K562 (cell line): Measurements from ENCODE around the gene SERPINA7. TPM values are rescaled to one million over a fixed set of nuclear protein-coding genes. Genes with fewer than 3 reads are reported as not detected.

Source experiments
- ATAC-seq: fragments of 200-7000 bp; cut with Tn5 transposase; 3 replicates; pipeline ENCODE4 v1.9.1; 2020; ENCODE audit warnings: moderate library complexity
- BruUV-seq: library from RNA; stranded (reverse); fragments of 400-500 nt; replicated peaks from 2 replicates; lab custom pipeline; 2021; lab: Mats Ljungman, UMichigan
- CTCF ChIA-PET: fragments of 300-600 bp; formaldehyde crosslinking; extraction: SDS; loops from one replicate; lab custom pipeline; 2021; ENCODE audit warnings: low intra/inter-chr PET ratio; lab: Yijun Ruan, JAX
- POLR2A ChIA-PET: fragments of 300-600, 350-650 bp; sonication (Branson Sonifier 250); formaldehyde crosslinking; extraction: SDS; loops from one replicate; lab custom pipeline; 2021; ENCODE audit warnings: antibody characterized with exemption, inconsistent platforms; lab: Yijun Ruan, JAX
- DNase-seq, 4 experiments: peaks; one replicate each; pipeline versions ENCODE4 v3.0.0 to v3.0.0-alpha.2; 2011 to 2018; ENCODE audit warnings: low spot score in 3 of 4, mixed read lengths in 3 of 4; ENCODE audit errors: extremely low read depth in 1 of 4
- FAIRE-seq: peaks from 2 replicates; lab custom pipeline; 2011; peaks lifted over from hg19 to GRCh38; lab: Jason Lieb, UNC
- H2AFZ ChIP-seq: 2 replicates; pipeline ENCODE4 v1.6.0; 2011; ENCODE audit warnings: low read depth, low read length, control low read depth, inconsistent platforms
- H3K27ac ChIP-seq: fragments of 200-600 bp; 3 replicates; pipeline ENCODE4 v1.8.0; 2011; ENCODE audit warnings: low read depth, mild to moderate bottlenecking, control low read depth, inconsistent platforms, low read length, moderate library complexity, mixed read lengths; ENCODE audit errors: extremely low read depth
- H3K27me3 ChIP-seq, 2 experiments: fragments of 300-600 bp in 1 of 2; 2 replicates in 1 of 2; 3 replicates in 1 of 2; pipeline versions ENCODE4 v1.6.0 to v1.8.0; 2011; ENCODE audit warnings: inconsistent platforms in 2 of 2, low read length in 2 of 2, mild to moderate bottlenecking in 1 of 2, mixed read lengths in 1 of 2, moderate library complexity in 1 of 2; ENCODE audit not compliant: control insufficient read depth in 2 of 2, insufficient read depth in 2 of 2
- H3K36me3 ChIP-seq: fragments of 300-600 bp; 3 replicates; pipeline ENCODE4 v1.8.0; 2011; ENCODE audit warnings: mild to moderate bottlenecking, low read length, inconsistent platforms; ENCODE audit not compliant: control insufficient read depth, insufficient read depth
- H3K4me1 ChIP-seq, 2 experiments: fragments of 200-600 bp in 1 of 2; replicated peaks in 1 of 2; 2 replicates in 1 of 2; 3 replicates in 1 of 2; pipeline versions ENCODE4 v1.5.1 to v1.8.0; 2011; ENCODE audit warnings: inconsistent platforms in 2 of 2, low read length in 2 of 2, mild to moderate bottlenecking in 1 of 2, mixed read lengths in 1 of 2, moderate library complexity in 1 of 2; ENCODE audit not compliant: control insufficient read depth in 2 of 2, insufficient read depth in 2 of 2
- H3K4me2 ChIP-seq: 2 replicates; pipeline ENCODE4 v1.6.1; 2011; ENCODE audit warnings: low read length, control low read depth, inconsistent platforms, mixed read lengths; ENCODE audit not compliant: insufficient read depth
- H3K4me3 ChIP-seq: fragments of 200-600 bp; sonication (generic), shearing (Covaris generic); 2 replicates; pipeline ENCODE4 v1.5.1; 2016; ENCODE audit warnings: control low read depth, inconsistent platforms
- H3K79me2 ChIP-seq: fragments of 200-600 bp; 3 replicates; pipeline ENCODE4 v1.8.0; 2011; ENCODE audit warnings: low read length, inconsistent platforms; ENCODE audit not compliant: control insufficient read depth, insufficient read depth
- H3K9ac ChIP-seq, 2 experiments: 2 replicates each; pipeline versions ENCODE4 v1.6.0 to v1.6.1; 2011; ENCODE audit warnings: low read depth in 2 of 2, low read length in 2 of 2, control low read depth in 1 of 2, inconsistent platforms in 1 of 2, mild to moderate bottlenecking in 1 of 2, mixed read lengths in 1 of 2; ENCODE audit not compliant: insufficient read depth in 1 of 2
- H3K9me1 ChIP-seq: one replicate; pipeline ENCODE4 v1.6.0; 2011; ENCODE audit warnings: inconsistent platforms, mild to moderate bottlenecking, low read length, moderate library complexity; ENCODE audit not compliant: control insufficient read depth, insufficient read depth
- H3K9me3 ChIP-seq: replicated peaks from 2 replicates; pipeline ENCODE4 v1.5.1; 2011; ENCODE audit warnings: low read depth, low read length, inconsistent platforms; ENCODE audit not compliant: control insufficient read depth, insufficient read depth
- H4K20me1 ChIP-seq: replicated peaks from 2 replicates; pipeline ENCODE4 v1.6.1; 2011; ENCODE audit warnings: low read length, inconsistent platforms, mixed read lengths; ENCODE audit not compliant: control insufficient read depth, insufficient read depth
- PPARD ChIP-seq: fragments of 250-450 bp; sonication (Bioruptor Pico); IDR thresholded peaks from 2 replicates; pipeline ENCODE4 v1.8.0; 2022; ENCODE audit warnings: inconsistent platforms, mild to moderate bottlenecking, moderate library complexity
- ZNF134 ChIP-seq: fragments of 250-450 bp; sonication (Bioruptor Pico); conservative IDR thresholded peaks from 2 replicates; pipeline ENCODE4 v1.4.0; 2020
- WGBS: fragments of 100-300 bp; shearing (Covaris generic); methylation state at CpG from one replicate; pipeline ENCODE4 v1.1.6; 2016; ENCODE audit warnings: low coverage, mixed read lengths; ENCODE audit not compliant: insufficient coverage; ENCODE audit errors: missing lambda C conversion rate; 5-methylcytosine and 5-hydroxymethylcytosine counted together
- in situ Hi-C: fragments of 300-500 bp; cut with MboI; formaldehyde crosslinking; loops from 4 replicates; pipeline ENCODE4 v1.15.0; 2018; ENCODE audit warnings: inconsistent platforms, mixed read lengths
- intact Hi-C: fragments of 100-400 bp; cut with micrococcal nuclease; formaldehyde crosslinking; loops from 2 replicates; pipeline ENCODE4 v1.14.2; 2022
- polyA plus RNA-seq, 8 experiments: library from polyadenylated mRNA; depleted of rRNA in 4 of 8; stranded (reverse) in 5 of 8; unstranded in 3 of 8; fragments of >200 nt; fragmentation: Nextera tagmentation in 2 of 8; fragmentation: Illumina TruSeq in 1 of 8; extraction: Ambion mirVana in 2 of 8; extraction: Trizol in 1 of 8; gene quantifications; 2 replicates each; pipeline versions ENCODE4 v1.2.1 to v1.2.3, GENCODE V29; 2011 to 2014; ENCODE audit warnings: inconsistent platforms in 1 of 8, missing spikeins in 1 of 8
- total RNA-seq, 7 experiments: library from RNA; depleted of rRNA in 6 of 7; stranded (reverse); fragments of >200 nt in 6 of 7; fragmentation: Illumina TruSeq in 2 of 7; extraction: Trizol in 2 of 7; gene quantifications; 2 replicates each; pipeline versions ENCODE4 v1.2.1 to v1.2.3, GENCODE V29; 2011 to 2021; ENCODE audit warnings: low replicate concordance in 1 of 7
- TF ChIP-seq, protein P1 (sequence below): sonication (generic); formaldehyde crosslinking; IDR thresholded peaks from 2 replicates; pipeline ENCODE4 v1.8.0; 2022; ENCODE audit warnings: mild to moderate bottlenecking, missing genetic modification reagents

The SERPINA7 gene
- total and polyA plus RNA-seq, 9 of the 15 experiments (the other 6 are each of a cell fraction or from before 2014, with no cell fraction given) = not detected

DNA sequence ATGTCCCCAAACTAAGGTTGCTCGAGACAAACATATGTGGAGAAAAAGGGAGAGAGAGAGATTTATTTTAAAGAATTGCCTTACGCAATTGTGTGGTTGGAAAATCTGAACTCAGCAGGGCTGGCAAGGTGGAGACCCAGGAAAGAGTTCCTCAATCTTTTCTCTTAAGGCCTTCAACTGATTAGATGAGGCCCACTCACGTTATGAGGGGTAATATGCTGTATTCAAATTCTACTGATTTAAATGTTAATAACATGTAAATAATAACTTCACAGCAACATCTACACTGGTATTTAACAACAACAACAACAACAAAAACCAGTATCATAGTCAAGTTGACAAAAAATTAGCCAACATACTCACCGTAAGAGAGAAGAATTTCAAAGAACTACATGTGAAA is 14.6 kb downstream of the SERPINA7 start:
- no peak for ATAC-seq
- POLR2A ChIA-PET = no interaction called here
- Histone ChIP-seq H3K4me3 (no peak overlapping the region), H3K9ac (no peak overlapping the region), H3K79me2 (no peaks in the 10 kb centered on the region), H3K9me3 (no peaks in the 10 kb centered on the region), H3K36me3 (no peaks in the 10 kb centered on the region), H3K27me3 (no peaks in the 10 kb centered on the region), H3K27ac (no peak overlapping the region), H2AFZ (no peak overlapping the region), H3K4me2 (no peak overlapping the region), H3K9me1 (no peaks in the 10 kb centered on the region), H3K4me1 (no peaks in the 10 kb centered on the region), H4K20me1 (no peaks in the 10 kb centered on the region)
- TF ChIP-seq PPARD (no peak), ZNF134 (CRISPR knock-in tag) (peak; percentile 58; the same call in 1 of the 2 replicates)
- TF ChIP-seq, protein P1, sequence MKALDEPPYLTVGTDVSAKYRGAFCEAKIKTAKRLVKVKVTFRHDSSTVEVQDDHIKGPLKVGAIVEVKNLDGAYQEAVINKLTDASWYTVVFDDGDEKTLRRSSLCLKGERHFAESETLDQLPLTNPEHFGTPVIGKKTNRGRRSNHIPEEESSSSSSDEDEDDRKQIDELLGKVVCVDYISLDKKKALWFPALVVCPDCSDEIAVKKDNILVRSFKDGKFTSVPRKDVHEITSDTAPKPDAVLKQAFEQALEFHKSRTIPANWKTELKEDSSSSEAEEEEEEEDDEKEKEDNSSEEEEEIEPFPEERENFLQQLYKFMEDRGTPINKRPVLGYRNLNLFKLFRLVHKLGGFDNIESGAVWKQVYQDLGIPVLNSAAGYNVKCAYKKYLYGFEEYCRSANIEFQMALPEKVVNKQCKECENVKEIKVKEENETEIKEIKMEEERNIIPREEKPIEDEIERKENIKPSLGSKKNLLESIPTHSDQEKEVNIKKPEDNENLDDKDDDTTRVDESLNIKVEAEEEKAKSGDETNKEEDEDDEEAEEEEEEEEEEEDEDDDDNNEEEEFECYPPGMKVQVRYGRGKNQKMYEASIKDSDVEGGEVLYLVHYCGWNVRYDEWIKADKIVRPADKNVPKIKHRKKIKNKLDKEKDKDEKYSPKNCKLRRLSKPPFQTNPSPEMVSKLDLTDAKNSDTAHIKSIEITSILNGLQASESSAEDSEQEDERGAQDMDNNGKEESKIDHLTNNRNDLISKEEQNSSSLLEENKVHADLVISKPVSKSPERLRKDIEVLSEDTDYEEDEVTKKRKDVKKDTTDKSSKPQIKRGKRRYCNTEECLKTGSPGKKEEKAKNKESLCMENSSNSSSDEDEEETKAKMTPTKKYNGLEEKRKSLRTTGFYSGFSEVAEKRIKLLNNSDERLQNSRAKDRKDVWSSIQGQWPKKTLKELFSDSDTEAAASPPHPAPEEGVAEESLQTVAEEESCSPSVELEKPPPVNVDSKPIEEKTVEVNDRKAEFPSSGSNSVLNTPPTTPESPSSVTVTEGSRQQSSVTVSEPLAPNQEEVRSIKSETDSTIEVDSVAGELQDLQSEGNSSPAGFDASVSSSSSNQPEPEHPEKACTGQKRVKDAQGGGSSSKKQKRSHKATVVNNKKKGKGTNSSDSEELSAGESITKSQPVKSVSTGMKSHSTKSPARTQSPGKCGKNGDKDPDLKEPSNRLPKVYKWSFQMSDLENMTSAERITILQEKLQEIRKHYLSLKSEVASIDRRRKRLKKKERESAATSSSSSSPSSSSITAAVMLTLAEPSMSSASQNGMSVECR = no peak
- in situ Hi-C loops (no loop called here), intact Hi-C loops (no loop called here)
- no peak for FAIRE-seq
- no peak for DNase-seq
- WGBS = 4% methylated on average over 3 of the region's 4 CpGs
- no TSS peak for BruUV-seq
- CTCF ChIA-PET = no interaction called here
